Hindlimb muscle (tissue), 1 donor: ENCODE data around the gene TRIM66. TPM values are rescaled to one million over a fixed set of nuclear protein-coding genes. Genes with fewer than 3 reads are reported as not detected.
A peak's percentile ranks its signal among the peaks of the same experiment; 100 is the strongest.

Experiments used
- DNase-seq: peaks from one replicate; pipeline ENCODE4 v3.0.0-alpha.2; 2013
- polyA plus RNA-seq: library from polyadenylated mRNA; unstranded; fragments of 120-200 nt; gene quantifications from one replicate; pipeline ENCODE4 v1.2.1, GENCODE V29; 2013; ENCODE audit not compliant: insufficient read length

TRIM66 gene, protein sequence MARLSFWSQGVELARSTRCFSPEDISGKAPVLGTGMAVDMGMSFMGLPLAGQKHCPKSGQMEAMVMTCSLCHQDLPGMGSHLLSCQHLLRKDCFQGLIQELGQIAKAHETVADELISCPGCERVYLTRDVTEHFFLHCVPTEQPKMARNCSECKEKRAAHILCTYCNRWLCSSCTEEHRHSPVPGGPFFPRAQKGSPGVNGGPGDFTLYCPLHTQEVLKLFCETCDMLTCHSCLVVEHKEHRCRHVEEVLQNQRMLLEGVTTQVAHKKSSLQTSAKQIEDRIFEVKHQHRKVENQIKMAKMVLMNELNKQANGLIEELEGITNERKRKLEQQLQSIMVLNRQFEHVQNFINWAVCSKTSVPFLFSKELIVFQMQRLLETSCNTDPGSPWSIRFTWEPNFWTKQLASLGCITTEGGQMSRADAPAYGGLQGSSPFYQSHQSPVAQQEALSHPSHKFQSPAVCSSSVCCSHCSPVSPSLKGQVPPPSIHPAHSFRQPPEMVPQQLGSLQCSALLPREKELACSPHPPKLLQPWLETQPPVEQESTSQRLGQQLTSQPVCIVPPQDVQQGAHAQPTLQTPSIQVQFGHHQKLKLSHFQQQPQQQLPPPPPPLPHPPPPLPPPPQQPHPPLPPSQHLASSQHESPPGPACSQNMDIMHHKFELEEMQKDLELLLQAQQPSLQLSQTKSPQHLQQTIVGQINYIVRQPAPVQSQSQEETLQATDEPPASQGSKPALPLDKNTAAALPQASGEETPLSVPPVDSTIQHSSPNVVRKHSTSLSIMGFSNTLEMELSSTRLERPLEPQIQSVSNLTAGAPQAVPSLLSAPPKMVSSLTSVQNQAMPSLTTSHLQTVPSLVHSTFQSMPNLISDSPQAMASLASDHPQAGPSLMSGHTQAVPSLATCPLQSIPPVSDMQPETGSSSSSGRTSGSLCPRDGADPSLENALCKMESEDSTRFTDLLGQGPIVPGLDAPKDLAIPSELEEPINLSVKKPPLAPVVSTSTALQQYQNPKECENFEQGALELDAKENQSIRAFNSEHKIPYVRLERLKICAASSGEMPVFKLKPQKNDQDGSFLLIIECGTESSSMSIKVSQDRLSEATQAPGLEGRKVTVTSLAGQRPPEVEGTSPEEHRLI (N-terminal part only)
- 5.7 TPM for polyA plus RNA-seq

DNA sequence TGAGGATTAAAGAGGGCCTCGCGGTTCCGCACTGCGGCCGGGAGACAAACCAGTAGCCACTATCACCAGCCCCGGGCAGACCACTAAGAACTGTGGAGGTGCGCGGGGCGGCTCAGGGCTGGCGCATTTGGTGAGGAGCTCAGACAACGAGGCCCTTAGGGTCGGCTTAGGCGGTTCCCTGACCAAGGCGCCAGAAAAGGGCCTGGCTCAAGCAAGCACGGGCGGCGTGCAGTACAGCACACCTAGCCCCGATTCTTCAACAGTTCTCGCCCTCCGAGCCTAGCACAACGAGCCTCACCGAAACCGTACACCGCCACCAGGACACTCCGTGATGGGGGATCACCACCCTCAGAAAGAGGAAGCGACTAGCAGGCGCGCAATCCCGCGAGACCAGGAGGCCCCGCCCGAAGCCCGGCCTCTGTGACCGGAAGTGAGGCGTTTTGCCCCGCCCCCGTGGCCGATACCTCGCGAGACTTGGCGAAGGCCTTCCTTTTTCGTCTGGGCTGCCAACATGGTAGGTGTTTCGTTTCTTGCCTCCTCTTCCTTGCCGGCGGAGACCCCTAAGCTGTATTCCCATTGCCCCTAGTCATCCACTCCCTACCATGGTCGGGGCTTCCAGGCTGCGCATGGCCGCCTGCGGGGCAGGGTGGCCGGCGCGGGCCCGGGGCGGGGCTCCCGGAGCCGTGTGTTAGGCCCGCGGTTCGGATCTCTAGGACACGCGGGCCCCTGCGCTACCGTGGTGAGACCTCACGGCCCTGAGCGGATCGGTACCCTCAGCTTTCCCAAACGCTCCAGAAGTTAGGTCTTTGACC, at the start of gene TRIM66, which contains the start of gene RPL27A:
Gene TRIM66, minus strand, starts transcription at position 363 of the 812 bp plus-strand sequence. CDS start 10,391 bp downstream, outside the sequence.
Gene RPL27A, plus strand, starts transcription at position 490 of the 812 bp plus-strand sequence. Its CDS starts 22 bp downstream, at position 512.
- peak; percentile 98 for DNase-seq

DNA sequence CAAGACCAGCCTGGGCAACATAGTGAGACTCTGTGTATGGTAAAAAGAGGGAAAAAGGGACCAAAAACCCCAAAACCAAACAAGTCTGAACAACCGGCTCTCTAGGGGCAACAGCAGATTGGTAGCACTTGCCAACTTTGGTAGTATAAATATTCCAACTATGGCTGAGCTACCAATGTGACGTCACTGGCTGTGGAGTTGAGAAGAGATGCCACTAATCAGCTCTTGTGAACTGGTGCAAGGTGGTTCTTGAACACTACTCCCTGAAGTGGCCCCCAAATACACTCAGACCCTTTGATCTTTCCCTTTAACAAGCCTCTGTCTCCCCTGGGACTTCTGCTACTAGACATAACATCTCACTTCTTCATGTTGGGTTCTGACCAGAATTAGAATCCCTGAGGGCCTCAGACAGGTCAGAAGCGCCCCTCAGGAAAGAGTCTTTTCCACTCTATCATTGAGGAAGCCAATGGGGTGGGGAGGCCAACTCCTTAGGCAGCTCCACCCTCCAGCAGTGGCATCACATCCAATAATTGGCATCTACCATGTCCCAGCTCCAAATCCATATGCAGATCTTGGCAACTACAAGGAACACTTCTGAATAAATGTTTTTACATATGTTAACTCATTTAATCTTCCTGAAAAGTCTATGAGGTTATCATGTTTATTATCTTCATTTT, 49.3 kb upstream of the TRIM66 start:
- DNase-seq = no peak

DNA sequence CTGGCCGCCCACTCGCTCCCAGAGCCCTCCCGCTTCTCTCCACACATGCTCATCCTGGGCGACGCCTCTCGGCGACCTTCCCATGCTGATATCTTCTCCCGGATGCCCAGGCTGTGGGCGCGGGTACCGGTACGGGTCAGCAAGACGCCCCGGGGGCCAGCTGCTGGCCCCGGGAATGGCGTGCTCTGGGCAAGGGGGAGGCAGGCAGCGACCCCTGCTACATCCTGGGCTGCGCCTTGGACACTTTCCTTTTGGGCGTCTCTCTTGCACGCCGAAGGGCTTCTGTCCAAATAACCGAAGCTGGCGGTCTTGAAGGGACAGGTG, 48.2 kb upstream of the TRIM66 start:
- DNase-seq = no peak

GRCh38 chr11:8729837-8730696, 47.6 kb upstream of the TRIM66 start:
- DNase-seq = no peak

DNA sequence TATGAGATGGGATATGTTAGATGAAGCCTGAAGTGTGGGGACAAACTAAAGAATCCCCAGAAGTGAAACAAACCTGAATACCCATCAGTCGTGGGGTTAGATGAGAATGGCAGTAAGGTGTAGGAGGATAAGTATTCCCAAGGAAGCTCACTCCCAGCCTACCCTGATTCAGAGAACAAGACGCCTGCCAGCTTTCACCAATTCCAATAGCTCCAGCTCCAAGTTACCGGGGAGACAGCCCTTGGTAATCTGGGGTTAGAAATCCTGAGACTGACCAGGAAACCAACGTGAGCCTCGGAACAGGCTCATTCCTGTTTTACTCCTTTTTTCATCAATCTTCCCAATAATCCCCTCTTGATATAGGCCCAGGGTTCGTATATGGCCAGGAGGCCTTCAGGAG, 46.6 kb upstream of the TRIM66 start:
- DNase-seq = no peak

DNA sequence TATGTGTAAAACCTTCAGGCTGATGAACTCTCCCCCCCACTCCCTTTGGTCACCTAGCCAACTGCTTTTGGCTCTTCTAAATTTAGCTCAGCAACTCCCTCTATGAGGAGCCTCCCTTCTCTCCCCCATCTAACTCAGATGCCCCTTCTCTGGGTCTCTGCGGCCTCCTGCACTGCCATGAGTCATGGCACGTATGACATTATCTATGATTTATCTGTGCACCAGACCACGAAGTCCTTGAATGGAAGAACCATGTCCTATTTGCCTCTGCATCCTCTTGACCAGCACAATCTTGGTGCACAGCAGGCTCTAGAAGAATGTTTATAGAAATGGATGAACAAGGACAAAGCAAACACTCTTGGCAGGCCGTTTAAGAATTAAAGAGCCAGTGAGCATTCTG, 46.1 kb upstream of the TRIM66 start:
- no peak for DNase-seq

DNA sequence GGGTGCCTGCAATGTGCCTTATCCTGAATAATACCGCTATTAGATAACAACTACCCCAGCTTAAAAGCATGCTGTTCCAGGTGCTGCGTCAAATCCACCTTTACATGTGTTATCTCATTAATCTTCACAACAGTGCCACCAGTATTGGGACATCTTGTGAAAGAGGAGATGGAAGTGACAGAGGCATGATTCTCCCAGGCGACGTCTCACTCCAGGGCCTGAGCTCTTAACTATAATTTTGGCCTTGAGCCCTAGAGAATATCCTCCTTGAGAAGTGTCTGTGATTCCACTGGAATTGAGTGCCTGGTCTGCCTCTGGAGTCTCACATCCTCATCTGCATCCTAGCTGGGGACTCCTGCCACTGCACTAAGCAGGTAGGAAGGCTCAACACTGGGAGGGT, 43.9 kb upstream of the TRIM66 start:
- no peak for DNase-seq

DNA sequence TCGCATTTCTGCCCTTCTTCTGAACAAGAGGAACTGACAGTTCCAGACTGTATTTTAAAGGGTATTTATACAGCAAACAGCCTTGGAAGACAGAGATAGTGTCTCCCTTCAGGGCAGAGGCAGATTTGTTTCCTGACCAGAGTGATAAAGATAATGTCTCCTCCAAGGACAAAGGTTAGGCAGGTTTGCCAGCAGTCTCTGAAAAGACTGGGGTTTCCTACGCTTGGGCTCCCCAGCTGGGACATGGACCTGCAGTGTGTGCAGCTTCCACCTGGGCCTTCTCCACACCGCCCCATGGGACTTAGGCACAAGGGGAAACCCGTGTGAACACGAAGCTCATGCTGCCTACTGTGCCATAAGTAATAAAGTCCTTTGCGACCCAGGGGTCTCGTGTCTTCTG, 42.2 kb upstream of the TRIM66 start:
- no peak for DNase-seq

DNA sequence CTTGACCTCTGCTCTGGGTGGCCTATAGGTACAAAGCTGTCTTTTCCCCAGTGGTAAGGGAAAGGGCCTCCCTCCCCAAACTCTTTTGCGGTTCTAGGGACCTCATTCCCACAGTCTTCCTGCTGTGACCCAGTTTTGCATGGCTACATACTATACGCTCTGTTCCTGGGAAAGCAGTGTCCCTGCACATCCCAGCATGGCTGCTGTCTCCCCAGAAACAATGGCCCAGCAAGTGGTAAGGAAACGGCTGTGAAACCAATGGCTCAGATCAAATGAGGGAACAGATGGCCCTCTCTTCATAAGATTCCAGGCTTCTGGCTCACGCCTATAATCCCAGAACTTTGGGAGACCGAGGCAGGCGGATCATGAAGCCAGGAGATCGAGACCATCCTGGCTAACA, 41.2 kb upstream of the TRIM66 start:
- no peak for DNase-seq

GRCh38 chr11:8722809-8723208, 40.3 kb upstream of the TRIM66 start:
- no peak for DNase-seq

- DNase-seq = no peak
Measured at GRCh38 chr11:8721609-8722500, 39.4 kb upstream of the TRIM66 start.

DNA sequence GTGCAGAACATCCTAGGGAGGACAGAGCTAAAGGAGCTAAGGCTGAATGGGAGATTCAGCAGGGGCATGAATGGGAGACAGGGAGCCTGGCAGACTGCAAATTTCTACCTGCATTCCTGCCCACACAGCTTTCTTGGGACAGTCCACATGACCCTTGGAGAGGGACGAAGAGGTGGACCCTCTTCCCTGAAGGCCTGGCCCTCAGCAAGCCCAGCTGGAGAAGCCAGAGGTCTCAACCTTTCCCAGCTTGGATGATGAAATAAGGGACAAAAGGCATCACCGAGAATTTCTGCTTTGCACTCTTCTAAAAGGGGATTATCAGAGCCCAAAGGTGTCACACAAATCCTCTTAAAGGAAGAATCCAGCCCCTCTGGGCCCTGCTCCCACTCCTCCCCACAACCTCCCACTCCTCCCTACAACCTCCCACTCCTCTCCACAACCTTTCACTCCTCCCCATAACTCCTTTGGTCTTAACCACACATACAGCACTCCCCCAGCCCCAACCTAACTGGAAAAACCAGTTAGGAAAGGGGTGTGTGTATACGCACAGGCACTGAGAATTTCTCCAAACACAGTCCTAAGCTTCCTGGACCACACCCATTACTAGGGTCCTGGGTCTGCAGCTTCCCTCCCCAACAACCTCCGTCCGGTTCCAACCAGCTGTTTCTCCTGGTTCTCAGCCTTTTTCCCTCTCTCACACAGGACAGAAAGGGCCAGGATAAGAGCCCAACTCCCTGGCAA, 38.6 kb upstream of the TRIM66 start:
- DNase-seq = no peak

DNA sequence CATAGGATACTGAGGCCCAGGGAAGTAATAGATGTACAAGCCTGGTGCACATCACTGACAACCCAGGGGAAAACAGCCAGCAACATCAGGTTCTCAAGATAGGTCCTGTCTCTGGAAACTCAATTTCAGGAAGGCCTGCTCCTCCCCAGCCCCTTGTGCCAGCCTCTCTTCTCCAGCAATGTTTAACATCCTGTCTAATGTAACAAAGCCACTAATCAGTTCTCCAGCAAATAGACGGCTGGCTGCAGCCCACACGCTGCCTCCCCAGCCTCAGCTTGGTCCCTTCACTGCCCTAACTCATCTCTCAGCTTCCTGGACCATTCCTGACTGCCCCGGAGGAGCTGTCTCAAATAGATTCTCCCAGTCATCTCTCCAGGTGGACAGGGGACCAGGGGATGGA, 37.9 kb upstream of the TRIM66 start:
- DNase-seq = no peak

- no peak for DNase-seq
Measured at GRCh38 chr11:8719721-8720120, 37.3 kb upstream of the TRIM66 start.

- peak; percentile 73 for DNase-seq
Measured at GRCh38 chr11:8719211-8719649, 36.8 kb upstream of the TRIM66 start.

- no peak for DNase-seq
Measured at GRCh38 chr11:8717876-8718753, 35.6 kb upstream of the TRIM66 start.

- no peak for DNase-seq
Measured at GRCh38 chr11:8717544-8717875, 35.0 kb upstream of the TRIM66 start.

DNA sequence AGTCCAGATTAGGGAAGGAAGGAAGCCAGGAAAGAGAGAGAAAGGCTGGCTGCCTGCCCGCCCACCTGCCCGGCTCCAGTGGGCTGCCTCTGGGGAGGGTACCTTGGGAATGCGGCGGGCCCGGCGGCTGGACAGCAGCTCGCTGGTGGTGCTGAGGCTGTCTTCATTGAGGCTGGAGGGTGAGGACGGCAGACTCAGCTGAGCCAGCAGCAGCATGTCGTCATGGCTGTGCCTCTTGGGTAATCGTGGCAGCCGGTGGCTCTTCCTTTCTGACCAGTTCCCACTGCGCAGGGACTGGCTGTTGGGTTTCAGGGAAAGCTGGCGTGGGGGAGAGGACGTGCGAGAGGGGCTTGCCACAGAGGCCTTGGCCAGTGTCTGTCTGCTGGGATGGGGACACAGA, 33.0 kb upstream of the TRIM66 start:
- no peak for DNase-seq
